GM12878 (cell line): ENCODE measurements around the gene EFCAB3. TPM values are rescaled to one million over a fixed set of nuclear protein-coding genes. Genes with fewer than 3 reads are reported as not detected.

ENCODE experiments used
- ATAC-seq: fragments of 200-7000 bp; cut with Tn5 transposase; 3 replicates; pipeline ENCODE4 v1.9.1; 2020; ENCODE audit warnings: mild to moderate bottlenecking, moderate library complexity
- BruUV-seq: library from RNA; stranded (reverse); fragments of 400-500 nt; replicated peaks from 2 replicates; lab custom pipeline; 2021; lab: Mats Ljungman, UMichigan
- CTCF ChIA-PET: fragments of 300-600 bp; sonication (Branson Sonifier 250); formaldehyde crosslinking; extraction: SDS; loops from one replicate; lab custom pipeline; 2021; ENCODE audit warnings: inconsistent platforms; lab: Yijun Ruan, JAX
- POLR2A ChIA-PET: fragments of 350-600 bp; formaldehyde crosslinking; extraction: SDS; loops from one replicate; lab custom pipeline; 2021; ENCODE audit warnings: inconsistent platforms; lab: Charles Lee
- RAD21 ChIA-PET: fragments of 300-600 bp; sonication (Branson Sonifier 250); formaldehyde crosslinking; loops from one replicate; lab custom pipeline; 2023; ENCODE audit warnings: antibody characterized with exemption; ENCODE audit not compliant: unreplicated experiment; lab: Charles Lee
- SMC1A ChIA-PET: fragments of 300-600 bp; sonication (Branson Sonifier 250); formaldehyde crosslinking; loops from one replicate; lab custom pipeline; 2023; ENCODE audit not compliant: unreplicated experiment, uncharacterized antibody; lab: Charles Lee
- DNase-seq: peaks from one replicate; pipeline ENCODE4 v3.0.0-alpha.2; 2011; ENCODE audit warnings: low read depth, low spot score
- FAIRE-seq: peaks from 3 replicates; lab custom pipeline; 2011; peaks lifted over from hg19 to GRCh38; lab: Jason Lieb, UNC
- H2AFZ ChIP-seq: 2 replicates; pipeline ENCODE4 v1.6.0; 2011; ENCODE audit warnings: low read depth, low read length, control low read depth; ENCODE audit not compliant: control insufficient read depth
- H3K27ac ChIP-seq: 2 replicates; pipeline ENCODE4 v1.5.1; 2011; ENCODE audit warnings: control low read depth; ENCODE audit not compliant: control insufficient read depth, insufficient read depth
- H3K27me3 ChIP-seq, 2 experiments: replicated peaks in 1 of 2; 2 replicates each; pipeline versions ENCODE4 v1.6.0 to v1.6.1; 2011; ENCODE audit warnings: low read length in 1 of 2; ENCODE audit not compliant: control insufficient read depth in 2 of 2, insufficient read depth in 2 of 2
- H3K36me3 ChIP-seq, 2 experiments: 2 replicates each; pipeline ENCODE4 v1.5.1; 2011; ENCODE audit warnings: low read length in 1 of 2; ENCODE audit not compliant: control insufficient read depth in 2 of 2, insufficient read depth in 2 of 2
- H3K4me1 ChIP-seq: 2 replicates; pipeline ENCODE4 v1.6.1; 2011; ENCODE audit warnings: mild to moderate bottlenecking, low read length, moderate library complexity, mixed read lengths; ENCODE audit not compliant: control insufficient read depth, insufficient read depth
- H3K4me2 ChIP-seq: 2 replicates; pipeline ENCODE4 v1.6.0; 2011; ENCODE audit warnings: control low read depth; ENCODE audit not compliant: control insufficient read depth, insufficient read depth
- H3K4me3 ChIP-seq: fragments of 200-600 bp; sonication (generic); 2 replicates; pipeline ENCODE4 v1.5.1; 2016
- H3K79me2 ChIP-seq: 2 replicates; pipeline ENCODE4 v1.6.0; 2011; ENCODE audit warnings: low read length; ENCODE audit not compliant: control insufficient read depth, insufficient read depth
- H3K9ac ChIP-seq: 2 replicates; pipeline ENCODE4 v1.8.0; 2011; ENCODE audit warnings: low read length, control low read depth, mixed read lengths; ENCODE audit not compliant: control insufficient read depth, insufficient read depth
- H3K9me3 ChIP-seq: replicated peaks from 3 replicates; pipeline ENCODE4 v1.5.1; 2011; ENCODE audit warnings: mild to moderate bottlenecking, low read length; ENCODE audit not compliant: control insufficient read depth, insufficient read depth
- H4K20me1 ChIP-seq: 2 replicates; pipeline ENCODE4 v1.6.0; 2011; ENCODE audit not compliant: control insufficient read depth, insufficient read depth
- ELK1 ChIP-seq: IDR thresholded peaks from 2 replicates; pipeline ENCODE4 v1.6.1; 2012; ENCODE audit warnings: low read depth, low read length, improper control_type of control experiment
- FOXM1 ChIP-seq: IDR thresholded peaks from 2 replicates; pipeline ENCODE4 v1.6.1; 2012; ENCODE audit warnings: low read depth, mild to moderate bottlenecking, inconsistent platforms, low read length, moderate library complexity
- MLLT1 ChIP-seq: fragments of 450-650 bp; IDR thresholded peaks from 2 replicates; pipeline ENCODE4 v1.6.1; 2016; ENCODE audit warnings: mild to moderate bottlenecking
- NKRF ChIP-seq: fragments of 450-650 bp; conservative IDR thresholded peaks from 2 replicates; pipeline ENCODE4 v1.6.1; 2017; ENCODE audit warnings: mild to moderate bottlenecking, moderate library complexity
- RAD21 ChIP-seq: IDR thresholded peaks from 2 replicates; pipeline ENCODE4 v1.6.1; 2011; ENCODE audit warnings: mild to moderate bottlenecking, low read depth, low read length, moderate library complexity; ENCODE audit not compliant: insufficient read depth
- ZNF384 ChIP-seq: IDR thresholded peaks from 2 replicates; pipeline ENCODE4 v1.6.1; 2012; ENCODE audit warnings: low read depth, mild to moderate bottlenecking, low read length, improper control_type of control experiment, borderline replicate concordance
- WGBS: methylation state at CpG from one replicate; pipeline ENCODE4 v1.1.6; 2016; ENCODE audit warnings: low lambda C conversion rate; ENCODE audit not compliant: insufficient replicate concordance, insufficient coverage; ENCODE audit errors: missing lambda C conversion rate; 5-methylcytosine and 5-hydroxymethylcytosine counted together
- in situ Hi-C: fragments of 300-500 bp; cut with MboI; formaldehyde crosslinking; loops from 9 replicates; pipeline ENCODE4 v1.14.3; 2018; ENCODE audit warnings: mixed read lengths
- intact Hi-C: fragments of 100-400 bp; cut with micrococcal nuclease; formaldehyde crosslinking; loops from one replicate; pipeline ENCODE4 v1.14.2; 2022; ENCODE audit not compliant: unreplicated experiment
- polyA plus RNA-seq, 11 experiments: library from polyadenylated mRNA; depleted of rRNA in 4 of 11; unstranded in 6 of 11; stranded (reverse) in 5 of 11; fragments of >200 nt; fragmentation: Nextera tagmentation in 4 of 11; fragmentation: Illumina TruSeq in 1 of 11; extraction: Ambion mirVana in 4 of 11; extraction: Trizol in 1 of 11; gene quantifications; 1 replicate in 1 of 11; 2 replicates in 10 of 11; pipeline versions ENCODE4 v1.2.1 to v1.2.3, GENCODE V29; 2011 to 2016; ENCODE audit warnings: inconsistent platforms in 2 of 11, missing spikeins in 2 of 11, low read depth in 1 of 11
- total RNA-seq, 4 experiments: library from RNA; depleted of rRNA in 3 of 4; stranded (reverse); fragments of >200 nt in 3 of 4; fragmentation: Illumina TruSeq in 1 of 4; extraction: Trizol in 1 of 4; gene quantifications; 2 replicates each; pipeline versions ENCODE4 v1.2.1 to v1.2.3, GENCODE V29; 2013 to 2021

The EFCAB3 gene
- total and polyA plus RNA-seq, 10 of the 15 experiments (the other 5 are each of a cell fraction or from before 2014, with no cell fraction given) = not detected

- Histone ChIP-seq H3K36me3 (no peaks in the 10 kb centered on the region), H3K27ac (no peak overlapping the region), H3K27me3 (no peaks in the 10 kb centered on the region; a peak in 1 of 4 replicates), H4K20me1 (no peaks in the 10 kb centered on the region), H3K4me3 (no peak overlapping the region), H3K79me2 (no peaks in the 10 kb centered on the region), H3K9ac (no peak overlapping the region), H3K4me2 (no peak overlapping the region), H3K4me1 (no peaks in the 10 kb centered on the region), H3K9me3 (no peaks in the 10 kb centered on the region), H2AFZ (no peak overlapping the region)
- ChIA-PET POLR2A (no interaction called here), SMC1A (no interaction called here), RAD21 (no interaction called here), CTCF (no interaction called here)
- TF ChIP-seq NKRF = no peak
- FAIRE-seq = no peak
- no TSS peak for BruUV-seq
- DNase-seq = no peak
- in situ Hi-C loops (no loop called here), intact Hi-C loops (no loop called here)
- no peak for ATAC-seq
- WGBS = 0% methylated on average over 1 of the region's 1 CpG
Observed at GRCh38 chr17:62392908-62393307, 12.6 kb downstream of the EFCAB3 start.

GRCh38 chr17:62398891-62399290 lies 18.5 kb downstream of the EFCAB3 start:
- no TSS peak for BruUV-seq
- Histone ChIP-seq H3K27me3 (no peaks in the 10 kb centered on the region), H3K4me2 (no peak overlapping the region), H3K4me3 (no peak overlapping the region), H3K4me1 (no peaks in the 10 kb centered on the region), H4K20me1 (no peaks in the 10 kb centered on the region), H3K27ac (no peak overlapping the region), H2AFZ (no peak overlapping the region), H3K9ac (no peak overlapping the region), H3K79me2 (no peaks in the 10 kb centered on the region), H3K36me3 (no peaks in the 10 kb centered on the region), H3K9me3 (no peaks in the 10 kb centered on the region)
- in situ Hi-C loops = no loop called here
- no peak for ATAC-seq
- intact Hi-C loops = no loop called here
- RAD21 ChIA-PET = no interaction called here
- WGBS = 95% methylated on average over 1 of the region's 1 CpG
- SMC1A ChIA-PET = no interaction called here
- no peak for DNase-seq
- no peak for FAIRE-seq
- POLR2A ChIA-PET = interaction anchor here (0.6 kb wide), 1 partner anchor 901 kb away, joined by 5 read pairs; no protein-coding TSS in a partner anchor
- CTCF ChIA-PET = interaction anchor here (1.0 kb wide), 1 partner anchor 9 kb away, joined by 3 read pairs; no protein-coding TSS in a partner anchor
- TF ChIP-seq RAD21 (no peak), FOXM1 (no peak), ZNF384 (no peak), ELK1 (no peak), MLLT1 (no peak)
